Measurements from ENCODE around the gene CDK5RAP2.
"Not testable (repeated sequence)": the region's sequence is repeated elsewhere in the genome, so short reads cannot be mapped to it uniquely, and the experiment has no call there.

The CDK5RAP2 gene

GRCh38 chr9:120555839-120556238 lies 24.1 kb downstream of the CDK5RAP2 start:
- Histone ChIP-seq H3K79me2 (ENCODE audit: insufficient read depth, low read length) (peaks cover 56% of the 10 kb centered on the region), H3K27ac (ENCODE audit: low read length) (no peak overlapping the region), H3K9ac (ENCODE audit: low read depth, low read length) (no peak overlapping the region), H3K4me3 (ENCODE audit: low read depth in 1 of 2, low read length in 2 of 2) (no peak overlapping the region), H3K27me3 (ENCODE audit: insufficient read depth, low read length, poor library complexity) (no peaks in the 10 kb centered on the region), H3K9me3 (ENCODE audit: insufficient read depth, low read length, severe bottlenecking) (no peaks in the 10 kb centered on the region), H2AFZ (ENCODE audit: low read depth, low read length) (no peak overlapping the region), H3K4me2 (ENCODE audit: insufficient read depth, low read length) (no peak overlapping the region), H3K4me1 (ENCODE audit: insufficient read depth, low read length) (no peaks in the 10 kb centered on the region), H3K36me3 (ENCODE audit: insufficient read depth, low read length) (peaks cover 72% of the 10 kb centered on the region), H4K20me1 (ENCODE audit: insufficient read depth, low read length) (peaks cover 13% of the 10 kb centered on the region; the same call in 1 of the 2 replicates)
- DNase-seq (no peak), ATAC-seq (ENCODE audit: insufficient read depth, low read depth) (no peak)
- no peak for TF ChIP-seq CTCF (IDR thresholded peaks at IDR 0.05; ENCODE audit: borderline replicate concordance, extremely low read depth, low read length, poor library complexity, severe bottlenecking)
- TF ChIP-seq EZH2 (IDR thresholded peaks at IDR 0.05; ENCODE audit: borderline replicate concordance, low read depth, low read length, severe bottlenecking) = no peak

- Histone ChIP-seq H3K36me3 (ENCODE audit: insufficient read depth, low read length) (peaks cover 83% of the 10 kb centered on the region), H3K79me2 (ENCODE audit: insufficient read depth, low read length) (peaks cover 32% of the 10 kb centered on the region)
- not testable (repeated sequence) for H3K4me1 ChIP-seq (ENCODE audit: insufficient read depth, low read length)
Measured at GRCh38 chr9:120552210-120552704, 27.7 kb downstream of the CDK5RAP2 start.

GRCh38 chr9:120545701-120546550 lies 34.0 kb downstream of the CDK5RAP2 start:
- no peak for DNase-seq
- H3K9ac ChIP-seq (ENCODE audit: low read depth, low read length) = no peak overlapping the region
- TF ChIP-seq EZH2 (IDR thresholded peaks at IDR 0.05; ENCODE audit: borderline replicate concordance, low read depth, low read length, severe bottlenecking) (no peak), CTCF (IDR thresholded peaks at IDR 0.05; ENCODE audit: borderline replicate concordance, extremely low read depth, low read length, poor library complexity, severe bottlenecking) (no peak)

More at GRCh38 chr9:120552210-120552704, 27.7 kb downstream of the CDK5RAP2 start:
- DNase-seq; H3K27me3 ChIP-seq (ENCODE audit: insufficient read depth, low read length, poor library complexity); ATAC-seq (ENCODE audit: insufficient read depth, low read depth); H3K9me3 ChIP-seq (ENCODE audit: insufficient read depth, low read length, severe bottlenecking); H3K27ac ChIP-seq (ENCODE audit: low read length); H3K4me2 ChIP-seq (ENCODE audit: insufficient read depth, low read length); H3K4me3 ChIP-seq (ENCODE audit: low read depth in 1 of 2, low read length in 2 of 2); H4K20me1 ChIP-seq (ENCODE audit: insufficient read depth, low read length); H3K9ac ChIP-seq (ENCODE audit: low read depth, low read length); H2AFZ ChIP-seq (ENCODE audit: low read depth, low read length): not testable (repeated sequence)

GRCh38 chr9:120544441-120544840 lies 35.5 kb downstream of the CDK5RAP2 start:
- no peak overlapping the region for H3K9ac ChIP-seq (ENCODE audit: low read depth, low read length)
- H3K9me3 ChIP-seq (ENCODE audit: insufficient read depth, low read length, severe bottlenecking) = no peaks in the 10 kb centered on the region
- H3K4me2 ChIP-seq (ENCODE audit: insufficient read depth, low read length) = no peak overlapping the region
- no peaks in the 10 kb centered on the region for H3K4me1 ChIP-seq (ENCODE audit: insufficient read depth, low read length)
- H3K27me3 ChIP-seq (ENCODE audit: insufficient read depth, low read length, poor library complexity) = no peaks in the 10 kb centered on the region
- H3K4me3 ChIP-seq (ENCODE audit: low read depth in 1 of 2, low read length in 2 of 2) = no peak overlapping the region
- no peak overlapping the region for H3K27ac ChIP-seq (ENCODE audit: low read length)
- DNase-seq = no peak
- peaks cover 4% of the 10 kb centered on the region; the same call in 1 of the 2 replicates for H3K79me2 ChIP-seq (ENCODE audit: insufficient read depth, low read length)
- no peak overlapping the region for H2AFZ ChIP-seq (ENCODE audit: low read depth, low read length)
- H4K20me1 ChIP-seq (ENCODE audit: insufficient read depth, low read length) = no peaks in the 10 kb centered on the region
- H3K36me3 ChIP-seq (ENCODE audit: insufficient read depth, low read length) = peaks cover 89% of the 10 kb centered on the region
- ATAC-seq (ENCODE audit: insufficient read depth, low read depth) = no peak
- TF ChIP-seq CTCF (IDR thresholded peaks at IDR 0.05; ENCODE audit: borderline replicate concordance, extremely low read depth, low read length, poor library complexity, severe bottlenecking) (no peak), EZH2 (IDR thresholded peaks at IDR 0.05; ENCODE audit: borderline replicate concordance, low read depth, low read length, severe bottlenecking) (no peak)

More at GRCh38 chr9:120545701-120546550, 34.0 kb downstream of the CDK5RAP2 start:
- peaks cover 90% of the 10 kb centered on the region for H3K36me3 ChIP-seq (ENCODE audit: insufficient read depth, low read length)
- no peak overlapping the region for H3K4me3 ChIP-seq (ENCODE audit: low read depth in 1 of 2, low read length in 2 of 2)
- H3K27ac ChIP-seq (ENCODE audit: low read length) = no peak overlapping the region
- H3K4me1 ChIP-seq (ENCODE audit: insufficient read depth, low read length) = no peaks in the 10 kb centered on the region
- no peaks in the 10 kb centered on the region for H3K9me3 ChIP-seq (ENCODE audit: insufficient read depth, low read length, severe bottlenecking)
- H3K27me3 ChIP-seq (ENCODE audit: insufficient read depth, low read length, poor library complexity) = no peaks in the 10 kb centered on the region
- H3K4me2 ChIP-seq (ENCODE audit: insufficient read depth, low read length) = no peak overlapping the region
- ATAC-seq (ENCODE audit: insufficient read depth, low read depth) = no peak
- no peaks in the 10 kb centered on the region for H4K20me1 ChIP-seq (ENCODE audit: insufficient read depth, low read length)
- H2AFZ ChIP-seq (ENCODE audit: low read depth, low read length) = no peak overlapping the region
- H3K79me2 ChIP-seq (ENCODE audit: insufficient read depth, low read length) = peaks cover 4% of the 10 kb centered on the region; the same call in 1 of the 2 replicates
